H1 (cell line): ENCODE results near the gene HOXB8. TPM values are rescaled to one million over a fixed set of nuclear protein-coding genes. Genes with fewer than 3 reads are reported as not detected.

ENCODE experiments used
- CTCF ChIA-PET: fragments of 300-600 bp; sonication (Branson Sonifier 250); formaldehyde crosslinking; loops from one replicate; lab custom pipeline; 2021; ENCODE audit not compliant: partially characterized antibody; lab: Charles Lee
- POLR2A ChIA-PET: fragments of 300-600 bp; sonication (Branson Sonifier 250); formaldehyde crosslinking; loops from one replicate; lab custom pipeline; 2021; ENCODE audit warnings: inconsistent platforms; ENCODE audit not compliant: partially characterized antibody; lab: Charles Lee
- DNase-seq, 2 experiments: peaks; one replicate each; pipeline versions ENCODE4 v3.0.0 to v3.0.0-alpha.2; 2010 to 2022; ENCODE audit warnings: low spot score in 2 of 2, low read depth in 1 of 2, mixed read lengths in 1 of 2
- FAIRE-seq: peaks from 2 replicates; lab custom pipeline; 2011; peaks lifted over from hg19 to GRCh38; lab: Jason Lieb, UNC
- H2AFZ ChIP-seq: 2 replicates; pipeline ENCODE4 v1.8.1; 2012; ENCODE audit warnings: low read length, inconsistent platforms
- H2AK5ac ChIP-seq: 2 replicates; pipeline ENCODE4 v1.6.1; 2013; ENCODE audit warnings: low read depth, low read length
- H2BK120ac ChIP-seq: replicated peaks from 2 replicates; pipeline ENCODE3; 2013; ENCODE audit warnings: low read depth, low read length, inconsistent platforms
- H2BK12ac ChIP-seq: 2 replicates; pipeline ENCODE4 v1.6.1; 2013; ENCODE audit warnings: low read depth, low read length
- H2BK15ac ChIP-seq: 2 replicates; pipeline ENCODE4 v1.6.1; 2013; ENCODE audit warnings: low read length
- H2BK20ac ChIP-seq: 2 replicates; pipeline ENCODE4 v1.6.1; 2013; ENCODE audit warnings: low read length
- H2BK5ac ChIP-seq: 2 replicates; pipeline ENCODE4 v1.6.1; 2013; ENCODE audit warnings: low read depth, low read length
- H3K14ac ChIP-seq: 2 replicates; pipeline ENCODE4 v1.6.1; 2013; ENCODE audit warnings: inconsistent platforms; ENCODE audit not compliant: insufficient read length
- H3K18ac ChIP-seq: 2 replicates; pipeline ENCODE4 v1.6.1; 2013; ENCODE audit warnings: low read length; ENCODE audit errors: extremely low read depth
- H3K23ac ChIP-seq: 2 replicates; pipeline ENCODE4 v1.6.1; 2013; ENCODE audit warnings: inconsistent platforms; ENCODE audit not compliant: insufficient read length
- H3K23me2 ChIP-seq: 2 replicates; pipeline ENCODE4 v1.6.1; 2013; ENCODE audit warnings: low read depth, low read length
- H3K27ac ChIP-seq: 2 replicates; pipeline ENCODE4 v1.6.1; 2011; ENCODE audit warnings: low read depth, low read length, inconsistent platforms
- H3K27me3 ChIP-seq, 4 experiments: replicated peaks in 1 of 4; 1 replicate in 1 of 4; 2 replicates in 3 of 4; pipeline versions ENCODE4 v1.6.1 to v1.8.1; 2011 to 2013; ENCODE audit warnings: low read length in 3 of 4, mild to moderate bottlenecking in 3 of 4, inconsistent platforms in 2 of 4, mixed read lengths in 2 of 4, moderate library complexity in 1 of 4; ENCODE audit not compliant: control insufficient read depth in 3 of 4, insufficient read depth in 3 of 4; ENCODE audit errors: extremely low read depth in 1 of 4
- H3K36me3 ChIP-seq, 4 experiments: 2 replicates each; pipeline versions ENCODE4 v1.6.1 to v1.8.1; 2011 to 2013; ENCODE audit warnings: mild to moderate bottlenecking in 4 of 4, low read length in 3 of 4, moderate library complexity in 2 of 4, control low read depth in 1 of 4, inconsistent platforms in 1 of 4; ENCODE audit not compliant: insufficient read depth in 4 of 4, control insufficient read depth in 2 of 4
- H3K4ac ChIP-seq: replicated peaks from 2 replicates; pipeline ENCODE3; 2013; ENCODE audit warnings: low read length, low read depth, mixed read lengths, inconsistent platforms; ENCODE audit not compliant: insufficient read length
- H3K4me1 ChIP-seq, 4 experiments: replicated peaks in 1 of 4; 1 replicate in 1 of 4; 2 replicates in 3 of 4; pipeline versions ENCODE4 v1.6.1 to v1.8.1; 2011 to 2013; ENCODE audit warnings: low read length in 3 of 4, inconsistent platforms in 2 of 4, mixed read lengths in 1 of 4; ENCODE audit not compliant: insufficient read depth in 4 of 4, control insufficient read depth in 3 of 4
- H3K4me2 ChIP-seq, 2 experiments: 2 replicates each; pipeline versions ENCODE4 v1.6.1 to v1.8.1; 2011 to 2013; ENCODE audit warnings: low read depth in 2 of 2, low read length in 2 of 2, control low read depth in 1 of 2, inconsistent platforms in 1 of 2, mild to moderate bottlenecking in 1 of 2; ENCODE audit not compliant: insufficient read depth in 1 of 2
- H3K4me3 ChIP-seq, 4 experiments: fragments of 200-600, 300-600 bp in 1 of 4; sonication (generic), shearing (Covaris generic), sonication (Bioruptor Twin) in 1 of 4; 2 replicates each; pipeline versions ENCODE4 v1.5.1 to v1.8.1; 2011 to 2016; ENCODE audit warnings: low read length in 4 of 4, low read depth in 3 of 4, control low read depth in 2 of 4, inconsistent platforms in 2 of 4, mild to moderate bottlenecking in 2 of 4, mixed read lengths in 1 of 4, moderate library complexity in 1 of 4; ENCODE audit not compliant: insufficient read depth in 2 of 4; ENCODE audit errors: extremely low read depth in 1 of 4
- H3K56ac ChIP-seq: replicated peaks from 2 replicates; pipeline ENCODE3; 2013; ENCODE audit warnings: low read depth, mild to moderate bottlenecking, mixed read lengths, low read length, inconsistent platforms; ENCODE audit not compliant: insufficient read length
- H3K79me1 ChIP-seq: 2 replicates; pipeline ENCODE4 v1.6.1; 2013; ENCODE audit warnings: low read depth, low read length, control low read depth
- H3K79me2 ChIP-seq, 2 experiments: 2 replicates each; pipeline versions ENCODE4 v1.6.1 to v1.8.1; 2012 to 2013; ENCODE audit warnings: low read length in 2 of 2, mild to moderate bottlenecking in 2 of 2, inconsistent platforms in 1 of 2; ENCODE audit not compliant: insufficient read depth in 2 of 2, control insufficient read depth in 1 of 2
- H3K9ac ChIP-seq, 4 experiments: replicated peaks in 1 of 4; 1 replicate in 1 of 4; 2 replicates in 3 of 4; pipeline versions ENCODE4 v1.6.1 to v1.8.1; 2011 to 2013; ENCODE audit warnings: low read depth in 3 of 4, low read length in 3 of 4, control low read depth in 2 of 4, mild to moderate bottlenecking in 2 of 4, moderate library complexity in 2 of 4, inconsistent platforms in 1 of 4; ENCODE audit errors: extremely low read depth in 1 of 4
- H3K9me3 ChIP-seq, 2 experiments: 2 replicates each; pipeline versions ENCODE4 v1.6.1 to v1.8.1; 2012 to 2013; ENCODE audit warnings: mild to moderate bottlenecking in 2 of 2, moderate library complexity in 2 of 2, control low read depth in 1 of 2, inconsistent platforms in 1 of 2, low read depth in 1 of 2, low read length in 1 of 2, mixed read lengths in 1 of 2; ENCODE audit not compliant: insufficient read depth in 2 of 2
- H4K20me1 ChIP-seq, 2 experiments: replicated peaks in 1 of 2; 2 replicates each; pipeline versions ENCODE3 to v1.8.1; 2011 to 2013; ENCODE audit warnings: inconsistent platforms in 2 of 2, low read length in 2 of 2, mild to moderate bottlenecking in 1 of 2; ENCODE audit not compliant: insufficient read depth in 2 of 2, control insufficient read depth in 1 of 2
- H4K5ac ChIP-seq: 2 replicates; pipeline ENCODE4 v1.6.1; 2013; ENCODE audit warnings: low read length, low read depth, mixed read lengths, inconsistent platforms; ENCODE audit not compliant: insufficient read length
- H4K8ac ChIP-seq: 2 replicates; pipeline ENCODE4 v1.8.0; 2013; ENCODE audit warnings: mild to moderate bottlenecking, moderate library complexity, low read length, inconsistent platforms; ENCODE audit not compliant: insufficient read depth; ENCODE audit errors: extremely low read depth
- H4K91ac ChIP-seq: replicated peaks from 2 replicates; pipeline ENCODE3; 2013; ENCODE audit warnings: low read length, mixed read lengths, inconsistent platforms; ENCODE audit not compliant: insufficient read length
- CEBPB ChIP-seq: IDR thresholded peaks from 2 replicates; pipeline ENCODE4 v1.6.1; 2012; ENCODE audit warnings: low read depth, low read length
- EZH2 ChIP-seq: fragments of 200-600 bp; sonication (generic); IDR thresholded peaks from 2 replicates; pipeline ENCODE4 v1.7.1; 2012; ENCODE audit warnings: low read depth, mild to moderate bottlenecking, moderate library complexity, low read length, inconsistent platforms; ENCODE audit not compliant: severe bottlenecking
- RNF2 ChIP-seq: fragments of 200-900, 300-1000 bp; sonication (generic); IDR thresholded peaks from 2 replicates; pipeline ENCODE4 v1.7.1; 2016; ENCODE audit warnings: borderline replicate concordance, low read depth, mild to moderate bottlenecking, antibody characterized with exemption, low read length; ENCODE audit not compliant: poor library complexity, severe bottlenecking; ENCODE audit errors: missing control alignments
- SUZ12 ChIP-seq: fragments of 200-600 bp; sonication (generic); IDR thresholded peaks from 2 replicates; pipeline ENCODE4 v1.6.1; 2012; ENCODE audit warnings: mild to moderate bottlenecking, inconsistent platforms, low read length, moderate library complexity, mixed read lengths
- WGBS, 2 experiments: shearing (Covaris generic) in 1 of 2; methylation state at CpG; one replicate each; pipeline versions ENCODE4 v1.1.6 to v1.1.7; 2013 to 2015; ENCODE audit warnings: low lambda C conversion rate in 2 of 2, mixed read lengths in 2 of 2, inconsistent platforms in 1 of 2, low coverage in 1 of 2, missing lambda C conversion rate in 1 of 2; ENCODE audit not compliant: insufficient replicate concordance in 2 of 2, insufficient coverage in 1 of 2, insufficient read length in 1 of 2; ENCODE audit errors: extremely low coverage in 1 of 2, missing lambda C conversion rate in 1 of 2; 5-methylcytosine and 5-hydroxymethylcytosine counted together
- polyA plus RNA-seq, 7 experiments: library from polyadenylated mRNA; depleted of rRNA in 3 of 7; stranded (reverse) in 5 of 7; unstranded in 2 of 7; fragments of >200 nt in 5 of 7; fragments of 200-250 nt in 2 of 7; gene quantifications; 1 replicate in 5 of 7; 2 replicates in 1 of 7; 4 replicates in 1 of 7; pipeline versions ENCODE4 v1.2.1 to v1.2.3, GENCODE V29; 2011 to 2013; ENCODE audit warnings: missing spikeins in 2 of 7, mixed read lengths in 2 of 7
- total RNA-seq: library from RNA; stranded (reverse); fragmentation: NEBNext Ultra II Directional; extraction: Animal tissue kit (Norgen Biotek cat#: 25700); gene quantifications from 2 replicates; pipeline ENCODE4 v1.2.1, GENCODE V29; 2021

The HOXB8 gene
- total and polyA plus RNA-seq, 2 of the 8 experiments (the other 6 are each of a cell fraction or from before 2014, with no cell fraction given) = not detected

- H2BK120ac ChIP-seq = no peak overlapping the region
- H2BK20ac ChIP-seq = no peak overlapping the region
- H2AFZ ChIP-seq = no peak overlapping the region
- DNase-seq = no peak
- TF ChIP-seq RNF2 = peak; percentile 50
- TF ChIP-seq CEBPB = no peak
- peak; percentile 57 for TF ChIP-seq EZH2
- TF ChIP-seq SUZ12 = peak; percentile 67
- TF ChIP-seq, all 59 proteins: peak for 3
- Histone ChIP-seq H2AK5ac (no peak overlapping the region), H4K5ac (no peak overlapping the region), H3K4me3 (no peak overlapping the region), H2BK12ac (0 out of 2 replicates have a peak overlapping the region, but pooled peaks have one; percentile 19), H2BK15ac (no peak overlapping the region), H3K27me3 (peaks cover 97 to 100% (median 99%) of the 10 kb centered on the region in 4 experiments), H4K8ac (no peak overlapping the region), H2BK5ac (no peak overlapping the region), H3K79me1 (no peaks in the 10 kb centered on the region), H3K27ac (no peak overlapping the region), H3K9ac (no peak overlapping the region), H4K20me1 (peaks cover 20 to 41% of the 10 kb centered on the region in 2 experiments), H3K14ac (no peak overlapping the region), H3K4me2 (no peak overlapping the region), H3K23me2 (no peaks in the 10 kb centered on the region), H3K4me1 (peaks cover 0 to 7% (median 3%) of the 10 kb centered on the region in 4 experiments; a peak in 5 of 7 replicates), H3K23ac (no peak overlapping the region), H3K9me3 (no peaks in the 10 kb centered on the region; a peak in 1 of 4 replicates), H4K91ac (no peak overlapping the region), H3K56ac (no peak overlapping the region), H3K36me3 (peaks cover 0 to 14% (median 0%) of the 10 kb centered on the region in 4 experiments; a peak in 1 of 8 replicates), H3K4ac (no peak overlapping the region), H3K79me2 (no peaks in the 10 kb centered on the region), H3K18ac (no peak overlapping the region)
- ChIA-PET CTCF (interaction anchor here (0.9 to 5.4 kb wide), 20 partner anchors 8 to 484 kb away, joined by 3 to 30 read pairs (median 6); partner anchors contain the start of genes HOXB3, HOXB5 and HOXB9), POLR2A (no interaction called here)
- no peak for FAIRE-seq
- 19% methylated on average over 15 of the region's 15 CpGs; no CpG with 5 or more reads in 1 of the 2 experiments for WGBS, 2 experiments
Measured at GRCh38 chr17:48616717-48617470, 1.8 kb upstream of the HOXB8 start.
